ENCODE results near the gene MOG.

MOG gene

GRCh38 chr6:29678114-29678513 is 21.2 kb downstream of the MOG start:
- DNase-seq: no peak

GRCh38 chr6:29679962-29680361 is 23.1 kb downstream of the MOG start:
- DNase-seq: no peak

- DNase-seq: no peak
Observed at GRCh38 chr6:29680416-29680815, 23.5 kb downstream of the MOG start.

- no peak for DNase-seq
Observed at GRCh38 chr6:29680904-29681303, 24.0 kb downstream of the MOG start, which contains the start of gene ZFP57. Gene ZFP57, minus strand, starts transcription at chr6:29681152. Its CDS starts 4,149 bp downstream, at chr6:29677003.

- no peak for DNase-seq
Observed at GRCh38 chr6:29681811-29682210, 24.9 kb downstream of the MOG start.

- no peak for DNase-seq
Observed at GRCh38 chr6:29685718-29686326, 28.9 kb downstream of the MOG start.

GRCh38 chr6:29694637-29695036 is 37.7 kb downstream of the MOG start:
- DNase-seq: no peak

GRCh38 chr6:29696147-29697125 is 39.5 kb downstream of the MOG start:
- DNase-seq: no peak

GRCh38 chr6:29702519-29703103 is 45.7 kb downstream of the MOG start:
- DNase-seq: peak; percentile 26

GRCh38 chr6:29705389-29706231 is 48.7 kb downstream of the MOG start:
- DNase-seq: peak; percentile 44

- no peak for DNase-seq
Observed at GRCh38 chr6:29708432-29709179, 51.7 kb downstream of the MOG start.

GRCh38 chr6:29709188-29709587 is 52.3 kb downstream of the MOG start:
- no peak for DNase-seq

- no peak for DNase-seq
Observed at GRCh38 chr6:29710281-29710941, 53.5 kb downstream of the MOG start.

- no peak for DNase-seq
Observed at GRCh38 chr6:29720863-29721262, 64.0 kb downstream of the MOG start.

All from NCI-H69 (cell line).